Stimulated activated CD4-positive, alpha-beta T cell treated with anti-CD3 and anti-CD28 coated beads, Interleukin-2, amount 100 ng/mL, for 48 hours (primary cell): ENCODE results near the gene AGPAT3.

Experiments
- DNase-seq, 2 donors: peaks; one replicate each; pipeline ENCODE4 v3.0.0-alpha.2; 2020

The AGPAT3 gene

GRCh38 chr21:44005071-44005470 is 140.0 kb downstream of the AGPAT3 start:
- no peak for DNase-seq

- no peak for DNase-seq
Measured at GRCh38 chr21:44005593-44005992, 140.6 kb downstream of the AGPAT3 start.

GRCh38 chr21:44006017-44006619 is 141.1 kb downstream of the AGPAT3 start:
- no peak for DNase-seq

- no peak for DNase-seq
Measured at GRCh38 chr21:44006656-44007055, 141.6 kb downstream of the AGPAT3 start.

GRCh38 chr21:44010429-44010828 is 145.4 kb downstream of the AGPAT3 start:
- DNase-seq = no peak

- DNase-seq = no peak
Measured at GRCh38 chr21:44011123-44011522, 146.1 kb downstream of the AGPAT3 start.

GRCh38 chr21:44011579-44012473 is 146.8 kb downstream of the AGPAT3 start, which contains the start of gene TRAPPC10:
Gene TRAPPC10 (plus strand): TSS chr21:44012309. CDS start chr21:44012494, 185 bp downstream.
- peak; percentile 78 to 79 for DNase-seq

GRCh38 chr21:44012474-44013379 is 147.7 kb downstream of the AGPAT3 start:
- DNase-seq = peak; percentile 75 to 81

- peak in 1 of 2 donors; percentile 24 for DNase-seq
Measured at GRCh38 chr21:44013380-44014088, 148.5 kb downstream of the AGPAT3 start.

GRCh38 chr21:44017601-44018000 is 152.6 kb downstream of the AGPAT3 start:
- DNase-seq = no peak

GRCh38 chr21:44018127-44018526 is 153.1 kb downstream of the AGPAT3 start:
- DNase-seq = no peak

- no peak for DNase-seq
Measured at GRCh38 chr21:44018813-44019567, 154.0 kb downstream of the AGPAT3 start.

GRCh38 chr21:44019568-44019958 is 154.5 kb downstream of the AGPAT3 start:
- DNase-seq = no peak

- DNase-seq = no peak
Measured at GRCh38 chr21:44020551-44020950, 155.5 kb downstream of the AGPAT3 start.

GRCh38 chr21:44021064-44021463 is 156.0 kb downstream of the AGPAT3 start:
- DNase-seq = no peak

GRCh38 chr21:44024257-44024656 is 159.2 kb downstream of the AGPAT3 start:
- no peak for DNase-seq

- no peak for DNase-seq
Measured at GRCh38 chr21:44024887-44025353, 159.9 kb downstream of the AGPAT3 start.

- DNase-seq = no peak
Measured at GRCh38 chr21:44027607-44028286, 162.7 kb downstream of the AGPAT3 start.

- no peak for DNase-seq
Measured at GRCh38 chr21:44028287-44028659, 163.2 kb downstream of the AGPAT3 start.

GRCh38 chr21:44029460-44030087 is 164.6 kb downstream of the AGPAT3 start:
- no peak for DNase-seq
